MM.1S (cell line): ENCODE results near the gene HM13.

ENCODE experiments used
- DNase-seq: peaks from one replicate; pipeline ENCODE4 v3.0.0-alpha.2; 2015
- H2AFZ ChIP-seq: fragments of 300-600 bp; sonication (generic); 2 replicates; pipeline ENCODE4 v1.6.0; 2016; ENCODE audit warnings: antibody characterized with exemption, low read length
- H3F3A ChIP-seq: fragments of 300-600 bp; sonication (generic); 2 replicates; pipeline ENCODE4 v1.6.1; 2016; ENCODE audit warnings: mild to moderate bottlenecking, antibody characterized with exemption, low read length, moderate library complexity, mixed read lengths; ENCODE audit not compliant: insufficient read depth
- H3K27ac ChIP-seq: fragments of 300-600 bp; sonication (generic); 2 replicates; pipeline ENCODE4 v1.5.1; 2016; ENCODE audit warnings: mild to moderate bottlenecking, low read length
- H3K27me3 ChIP-seq: fragments of 300-600 bp; sonication (generic); replicated peaks from 2 replicates; pipeline ENCODE4 v1.6.0; 2016; ENCODE audit warnings: low read length; ENCODE audit not compliant: insufficient read depth
- H3K36me3 ChIP-seq: fragments of 300-600 bp; sonication (generic); replicated peaks from 2 replicates; pipeline ENCODE4 v1.6.1; 2016; ENCODE audit warnings: mild to moderate bottlenecking, low read length, mixed read lengths; ENCODE audit not compliant: insufficient read depth
- H3K4me1 ChIP-seq: fragments of 300-600 bp; sonication (generic); 2 replicates; pipeline ENCODE4 v1.6.1; 2016; ENCODE audit warnings: low read length, mixed read lengths
- H3K4me2 ChIP-seq: fragments of 300-600 bp; sonication (generic); 2 replicates; pipeline ENCODE4 v1.6.0; 2016; ENCODE audit warnings: low read depth, low read length
- H3K4me3 ChIP-seq: fragments of 300-600 bp; sonication (generic); 2 replicates; pipeline ENCODE4 v1.5.1; 2016; ENCODE audit warnings: low read length, mixed read lengths
- H3K79me2 ChIP-seq: fragments of 300-600 bp; sonication (generic); 2 replicates; pipeline ENCODE4 v1.6.1; 2016; ENCODE audit warnings: mixed run types, low read length, mixed read lengths
- H3K9ac ChIP-seq: fragments of 300-600 bp; sonication (generic); 2 replicates; pipeline ENCODE4 v1.6.1; 2016; ENCODE audit warnings: low read length, mixed read lengths
- H3K9me2 ChIP-seq: fragments of 300-600 bp; sonication (generic); replicated peaks from 2 replicates; pipeline ENCODE4 v1.6.1; 2016; ENCODE audit warnings: mild to moderate bottlenecking, low read length, mixed read lengths; ENCODE audit not compliant: insufficient read depth
- H3K9me3 ChIP-seq: fragments of 300-600 bp; sonication (generic); replicated peaks from 2 replicates; pipeline ENCODE4 v1.6.1; 2016; ENCODE audit warnings: mild to moderate bottlenecking, low read length, mixed read lengths; ENCODE audit not compliant: insufficient read depth
- H4K20me1 ChIP-seq: fragments of 300-600 bp; sonication (generic); 2 replicates; pipeline ENCODE4 v1.6.1; 2016; ENCODE audit warnings: mild to moderate bottlenecking, low read length, moderate library complexity, mixed read lengths; ENCODE audit not compliant: insufficient read depth
- EZH2 ChIP-seq: fragments of 300-600 bp; sonication (generic); optimal IDR thresholded peaks from 2 replicates; pipeline ENCODE3; 2017; ENCODE audit warnings: low read depth, mild to moderate bottlenecking, antibody characterized with exemption, low read length, mixed read lengths
- EZH2phosphoT487 ChIP-seq: fragments of 300-600 bp; sonication (generic); IDR thresholded peaks from 2 replicates; pipeline ENCODE4 v1.6.1; 2018; ENCODE audit warnings: antibody characterized with exemption, low read length
- TF ChIP-seq, protein P1 (sequence below): fragments of 300-600 bp; sonication (generic); IDR thresholded peaks from 2 replicates; pipeline ENCODE4 v1.5.1; 2016; ENCODE audit warnings: antibody characterized with exemption, low read length, mixed read lengths

Gene HM13

DNA sequence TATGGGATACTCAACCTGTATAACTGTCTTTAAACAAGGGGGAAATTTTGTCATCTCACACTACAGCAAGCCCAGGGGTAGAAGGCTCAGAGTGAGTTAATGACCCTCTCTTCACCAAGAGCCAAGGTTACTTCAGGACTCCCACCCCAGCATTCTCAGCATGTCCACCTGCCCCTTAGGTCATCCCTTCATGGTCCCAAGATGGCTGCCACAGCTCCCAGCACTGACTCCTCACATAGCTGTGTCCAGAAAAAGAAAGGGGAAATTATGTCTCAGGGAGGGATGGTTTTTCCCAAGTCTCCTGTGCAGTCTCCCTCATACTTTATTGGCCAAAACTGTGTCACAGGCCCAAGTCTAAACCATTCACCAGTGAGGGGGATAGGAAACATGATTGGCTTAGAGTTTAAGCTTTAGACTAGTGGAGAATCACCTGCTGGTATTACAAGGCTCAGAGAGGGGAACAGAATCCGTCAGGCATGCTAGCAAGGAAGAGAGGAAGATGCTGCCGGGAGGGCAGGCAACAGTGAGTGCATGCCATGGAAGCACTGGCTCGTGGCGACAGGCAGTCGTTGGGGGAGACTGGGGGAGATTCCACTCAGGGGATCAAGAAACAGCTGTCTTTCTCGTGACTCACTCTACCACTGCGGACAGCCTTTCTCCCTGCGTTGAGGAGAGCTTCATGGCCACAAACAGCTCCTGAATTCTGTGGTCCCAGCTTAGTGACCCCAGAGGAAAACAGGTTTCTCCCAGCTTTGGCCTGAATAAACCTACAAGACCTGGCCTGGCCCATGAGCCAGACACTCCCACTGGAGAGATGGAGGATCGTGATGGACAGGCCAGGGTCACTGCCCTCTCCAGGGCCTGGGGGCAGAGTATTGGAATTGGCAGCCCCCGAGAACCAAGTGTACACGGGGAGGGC is 37.2 kb downstream of the HM13 start:
- no peaks in the 10 kb centered on the region for H3K9me2 ChIP-seq
- H3K4me3 ChIP-seq: no peak overlapping the region
- no peak overlapping the region for H2AFZ ChIP-seq
- no peak overlapping the region for H3K9ac ChIP-seq
- peaks cover 40% of the 10 kb centered on the region for H3K79me2 ChIP-seq
- H3F3A ChIP-seq: peaks cover 7% of the 10 kb centered on the region; the same call in 1 of the 2 replicates
- H3K36me3 ChIP-seq: peaks cover 21% of the 10 kb centered on the region; the same call in 1 of the 2 replicates
- no peak for DNase-seq
- H3K9me3 ChIP-seq: no peaks in the 10 kb centered on the region
- no peak overlapping the region for H3K27ac ChIP-seq
- H3K27me3 ChIP-seq: no peaks in the 10 kb centered on the region
- no peak overlapping the region for H3K4me2 ChIP-seq
- TF ChIP-seq, protein P1, sequence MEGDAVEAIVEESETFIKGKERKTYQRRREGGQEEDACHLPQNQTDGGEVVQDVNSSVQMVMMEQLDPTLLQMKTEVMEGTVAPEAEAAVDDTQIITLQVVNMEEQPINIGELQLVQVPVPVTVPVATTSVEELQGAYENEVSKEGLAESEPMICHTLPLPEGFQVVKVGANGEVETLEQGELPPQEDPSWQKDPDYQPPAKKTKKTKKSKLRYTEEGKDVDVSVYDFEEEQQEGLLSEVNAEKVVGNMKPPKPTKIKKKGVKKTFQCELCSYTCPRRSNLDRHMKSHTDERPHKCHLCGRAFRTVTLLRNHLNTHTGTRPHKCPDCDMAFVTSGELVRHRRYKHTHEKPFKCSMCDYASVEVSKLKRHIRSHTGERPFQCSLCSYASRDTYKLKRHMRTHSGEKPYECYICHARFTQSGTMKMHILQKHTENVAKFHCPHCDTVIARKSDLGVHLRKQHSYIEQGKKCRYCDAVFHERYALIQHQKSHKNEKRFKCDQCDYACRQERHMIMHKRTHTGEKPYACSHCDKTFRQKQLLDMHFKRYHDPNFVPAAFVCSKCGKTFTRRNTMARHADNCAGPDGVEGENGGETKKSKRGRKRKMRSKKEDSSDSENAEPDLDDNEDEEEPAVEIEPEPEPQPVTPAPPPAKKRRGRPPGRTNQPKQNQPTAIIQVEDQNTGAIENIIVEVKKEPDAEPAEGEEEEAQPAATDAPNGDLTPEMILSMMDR: no peak
- TF ChIP-seq EZH2: no peak
- TF ChIP-seq EZH2phosphoT487: no peak
- H3K4me1 ChIP-seq: no peaks in the 10 kb centered on the region
- no peaks in the 10 kb centered on the region for H4K20me1 ChIP-seq

DNA sequence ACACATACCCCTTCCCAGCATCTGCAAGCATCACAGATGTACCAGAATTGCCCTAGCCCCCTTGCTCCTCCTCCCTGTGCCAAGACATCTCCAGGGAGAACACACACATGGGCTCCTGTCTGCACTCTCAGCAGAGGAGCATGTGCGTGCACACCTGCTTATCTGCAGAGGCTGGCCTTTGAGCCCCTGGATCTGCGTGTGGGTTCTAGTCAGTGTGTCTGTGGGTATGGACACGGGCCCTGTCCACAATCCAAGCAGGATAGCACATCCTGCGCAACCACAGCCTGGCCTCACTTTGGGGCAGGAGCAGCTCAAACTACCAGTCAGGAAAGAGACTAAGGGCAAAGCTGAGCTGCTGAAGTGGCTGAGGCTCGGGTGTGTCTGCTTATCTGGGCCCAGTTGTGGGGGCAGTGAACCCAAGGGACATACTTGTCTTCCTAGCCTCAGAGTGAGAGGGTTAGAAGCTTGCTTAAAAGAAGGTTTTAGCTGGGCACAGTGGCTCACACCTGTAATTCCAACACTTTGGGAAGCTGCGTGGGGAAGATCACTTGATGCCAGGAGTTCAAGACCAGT is 41.0 kb downstream of the HM13 start:
- Histone ChIP-seq H3K9me3 (no peaks in the 10 kb centered on the region), H3K79me2 (peaks cover 4% of the 10 kb centered on the region), H3F3A (peaks cover 23% of the 10 kb centered on the region), H3K36me3 (peaks cover 16% of the 10 kb centered on the region; the same call in 1 of the 2 replicates), H3K4me2 (no peak overlapping the region), H3K27ac (no peak overlapping the region), H3K9ac (no peak overlapping the region), H3K9me2 (no peaks in the 10 kb centered on the region), H3K4me1 (peaks cover 13% of the 10 kb centered on the region), H3K27me3 (no peaks in the 10 kb centered on the region), H2AFZ (no peak overlapping the region), H3K4me3 (no peak overlapping the region), H4K20me1 (no peaks in the 10 kb centered on the region)
- TF ChIP-seq EZH2: no peak
- TF ChIP-seq, protein P1: no peak
- TF ChIP-seq EZH2phosphoT487: no peak
- no peak for DNase-seq

- TF ChIP-seq EZH2phosphoT487 (no peak), EZH2 (no peak)
- TF ChIP-seq, protein P1: no peak
- Histone ChIP-seq H2AFZ (no peak overlapping the region), H3F3A (peaks cover 52% of the 10 kb centered on the region), H3K27me3 (no peaks in the 10 kb centered on the region), H3K9me3 (no peaks in the 10 kb centered on the region), H3K79me2 (peaks cover 4% of the 10 kb centered on the region; the same call in 1 of the 2 replicates), H3K9ac (no peak overlapping the region), H3K4me2 (no peak overlapping the region), H3K36me3 (0 out of 2 replicates have a peak, but pooled peaks cover 7% of the 10 kb centered on the region), H4K20me1 (no peaks in the 10 kb centered on the region), H3K4me3 (no peak overlapping the region), H3K27ac (peak overlapping the region; percentile 55), H3K9me2 (no peaks in the 10 kb centered on the region), H3K4me1 (peaks cover 44% of the 10 kb centered on the region)
- peak; percentile 30 for DNase-seq
These were observed 45.5 kb downstream of the HM13 start for GRCh38 chr20:31559704-31560093.
